ENCODE results near the gene CHPF2.
A peak's percentile ranks its signal among the peaks of the same experiment; 100 is the strongest.

Gene CHPF2

GRCh38 chr7:151204383-151205032, 27.8 kb upstream of the CHPF2 start:
- no peak for DNase-seq

GRCh38 chr7:151205730-151206129, 26.6 kb upstream of the CHPF2 start:
- DNase-seq = no peak

- no peak for DNase-seq
Measured at GRCh38 chr7:151206914-151207313, 25.4 kb upstream of the CHPF2 start.

GRCh38 chr7:151207315-151207714, 25.0 kb upstream of the CHPF2 start:
- no peak for DNase-seq

GRCh38 chr7:151207804-151208203, 24.5 kb upstream of the CHPF2 start:
- DNase-seq = no peak

GRCh38 chr7:151208253-151208862, 23.9 kb upstream of the CHPF2 start:
- no peak for DNase-seq

- DNase-seq = no peak
Measured at GRCh38 chr7:151209588-151209987, 22.7 kb upstream of the CHPF2 start.

- DNase-seq = no peak
Measured at GRCh38 chr7:151210087-151210854, 22.0 kb upstream of the CHPF2 start, which contains the start of gene H2BK1. H2BK1 (minus strand) TSS chr7:151210488; CDS start chr7:151210318, 170 bp downstream.

GRCh38 chr7:151211155-151211772, 21.0 kb upstream of the CHPF2 start:
- no peak for DNase-seq

- DNase-seq = no peak
Measured at GRCh38 chr7:151212626-151213025, 19.7 kb upstream of the CHPF2 start.

GRCh38 chr7:151213826-151214225, 18.5 kb upstream of the CHPF2 start:
- no peak for DNase-seq

GRCh38 chr7:151215396-151215795, 16.9 kb upstream of the CHPF2 start:
- DNase-seq = no peak

- no peak for DNase-seq
Measured at GRCh38 chr7:151218170-151218569, 14.1 kb upstream of the CHPF2 start.

- DNase-seq = no peak
Measured at GRCh38 chr7:151223728-151224127, 8.6 kb upstream of the CHPF2 start.

- peak; percentile 30 to 66 (median 56) for DNase-seq
Measured at GRCh38 chr7:151225948-151226510, 6.3 kb upstream of the CHPF2 start.

- DNase-seq = no peak
Measured at GRCh38 chr7:151226560-151226874, 5.8 kb upstream of the CHPF2 start.

- DNase-seq = peak; percentile 99
Measured at GRCh38 chr7:151226875-151227782, 5.2 kb upstream of the CHPF2 start, which contains the start of gene ABCF2. ABCF2 (minus strand) TSS chr7:151227205; CDS start chr7:151226458, 747 bp downstream.

GRCh38 chr7:151228024-151228866, 4.0 kb upstream of the CHPF2 start:
- no peak for DNase-seq

- DNase-seq = no peak
Measured at GRCh38 chr7:151229249-151229648, 3.0 kb upstream of the CHPF2 start.

GRCh38 chr7:151231080-151231479, 1.2 kb upstream of the CHPF2 start:
- DNase-seq = no peak
